GM18870 (cell line): ENCODE results near the gene BIVM.

Source experiments
- ATAC-seq: cut with Tn5 transposase; IDR thresholded peaks from one replicate; pipeline ENCODE4 v1.9.1; 2021; ENCODE audit warnings: moderate library complexity; ENCODE audit not compliant: unreplicated experiment

Gene BIVM

GRCh38 chr13:102839462-102839861, 40.5 kb downstream of the BIVM start:
- no peak for ATAC-seq

- peak; percentile 20 for ATAC-seq
Observed at GRCh38 chr13:102845289-102845629, 46.3 kb downstream of the BIVM start.

GRCh38 chr13:102845630-102846260, 46.8 kb downstream of the BIVM start, which contains the start of gene ERCC5:
ERCC5 (plus strand) TSS chr13:102846032; CDS start chr13:102846267, 235 bp downstream.
- ATAC-seq: peak; percentile 80

- ATAC-seq: peak; percentile 35
Observed at GRCh38 chr13:102846261-102847015, 47.5 kb downstream of the BIVM start.

- ATAC-seq: peak; percentile 18
Observed at GRCh38 chr13:102847272-102848234, 48.6 kb downstream of the BIVM start.

DNA sequence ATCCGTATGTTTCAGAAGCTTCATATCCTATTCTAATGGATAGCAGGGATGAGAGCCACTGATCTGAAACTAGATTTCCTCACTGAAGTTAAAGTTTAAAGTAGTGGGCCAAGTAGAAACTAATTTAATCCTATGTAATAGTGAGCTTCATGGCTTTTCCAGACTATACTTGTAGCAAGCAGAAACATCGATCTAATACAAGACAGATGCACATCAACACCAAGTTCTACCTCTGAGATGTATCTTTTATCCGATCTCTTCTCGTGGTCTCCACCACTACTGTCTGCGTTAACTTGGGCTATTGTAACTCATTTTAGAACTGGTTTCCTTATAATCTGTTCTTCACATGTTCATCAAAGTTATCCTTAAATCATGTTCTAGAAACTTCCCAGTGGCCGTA, 50.0 kb downstream of the BIVM start:
- ATAC-seq: no peak

GRCh38 chr13:102852556-102852955, 53.6 kb downstream of the BIVM start:
- ATAC-seq: no peak

GRCh38 chr13:102854675-102855074, 55.8 kb downstream of the BIVM start:
- ATAC-seq: no peak

GRCh38 chr13:102856557-102856956, 57.6 kb downstream of the BIVM start:
- ATAC-seq: no peak

GRCh38 chr13:102862624-102863210, 63.8 kb downstream of the BIVM start:
- ATAC-seq: no peak

DNA sequence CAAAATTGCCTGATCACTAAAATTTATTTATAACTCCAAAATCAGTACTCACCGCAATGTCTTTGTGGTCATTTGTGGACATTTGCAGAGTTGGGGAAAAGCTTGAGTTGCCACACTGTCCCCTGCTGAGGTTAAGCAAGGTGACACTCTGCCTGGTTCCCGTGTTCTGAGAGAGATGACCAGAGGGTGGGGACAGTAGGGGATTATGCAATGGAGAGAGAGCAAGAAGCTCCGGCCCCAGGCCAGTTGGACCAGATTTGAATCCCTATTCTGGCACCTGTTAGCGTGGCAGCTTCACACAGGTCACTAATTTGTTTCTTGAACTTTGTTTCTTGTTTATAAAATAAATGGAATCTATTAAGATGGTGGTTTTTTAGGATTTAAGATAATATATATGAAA, 64.7 kb downstream of the BIVM start:
- ATAC-seq: no peak

- no peak for ATAC-seq
Observed at GRCh38 chr13:102868366-102868936, 69.5 kb downstream of the BIVM start.

DNA sequence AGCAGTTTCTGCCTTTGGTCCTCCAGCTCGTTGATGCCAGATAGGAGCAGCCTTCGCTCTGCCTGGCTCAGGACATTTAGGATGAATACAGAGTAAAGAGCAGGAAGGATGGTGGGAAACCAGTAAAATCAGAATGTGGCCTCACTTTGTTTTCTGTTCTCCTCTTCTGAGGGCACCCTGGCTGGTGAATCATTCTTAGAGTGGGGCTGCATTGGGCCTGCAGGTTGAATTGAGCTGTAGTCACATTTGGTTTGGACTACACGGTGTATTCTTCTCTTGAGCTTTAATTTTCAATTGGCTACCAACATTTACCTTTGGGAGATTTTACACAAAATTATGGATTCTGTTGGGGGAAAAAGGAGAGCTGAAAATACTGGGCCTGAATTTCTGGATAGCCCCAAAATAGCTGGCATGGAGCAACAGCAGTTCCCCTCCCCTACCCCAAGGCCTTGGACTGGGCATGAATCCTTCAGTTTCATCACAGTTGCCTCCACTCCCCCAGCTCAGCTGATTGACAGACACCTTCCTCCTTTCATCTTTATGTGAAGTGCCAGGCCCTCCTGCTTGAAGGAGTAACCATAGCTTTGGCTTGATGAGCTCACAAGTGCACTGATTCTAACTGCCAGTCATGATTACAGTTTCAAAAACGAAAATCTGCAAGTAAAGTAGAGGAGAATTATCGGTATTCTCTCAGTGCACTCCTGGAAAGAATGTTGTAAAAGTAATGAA, 71.2 kb downstream of the BIVM start:
- ATAC-seq: peak; percentile 19

DNA sequence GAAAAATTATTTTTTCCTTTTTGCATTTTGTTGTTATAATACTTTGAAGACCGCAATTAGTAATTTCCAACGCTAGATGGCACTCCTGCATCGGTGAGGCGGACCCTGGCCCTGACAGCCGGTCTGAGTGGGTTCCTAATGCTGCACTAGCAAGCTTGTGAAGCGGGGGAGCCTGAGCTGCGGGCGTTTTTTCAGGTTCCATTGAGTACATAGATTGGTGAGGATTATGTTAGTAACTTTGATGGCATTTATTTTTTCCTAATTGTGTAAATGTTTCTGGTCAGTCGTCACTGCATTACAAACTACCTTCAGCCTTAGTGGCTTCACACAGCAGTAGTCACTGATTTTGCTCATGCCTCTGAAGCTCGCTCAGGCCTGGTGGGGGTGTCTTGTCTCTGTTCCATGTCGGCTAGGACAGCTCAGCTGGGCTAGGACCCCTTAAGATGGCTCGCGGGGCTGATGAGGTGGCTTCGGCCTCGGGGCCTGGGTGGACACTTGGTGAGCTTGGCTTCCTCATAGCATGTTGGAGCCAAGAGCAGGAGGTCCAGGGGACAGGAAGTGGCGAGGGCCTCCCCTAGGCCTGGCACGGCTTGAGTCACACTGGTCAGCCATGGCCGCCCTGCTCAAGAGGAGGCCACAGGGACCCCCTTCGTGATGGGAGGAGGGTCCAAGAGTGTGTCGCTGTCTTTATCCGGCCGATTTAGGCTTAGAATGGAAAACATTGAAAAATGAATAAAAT, 71.9 kb downstream of the BIVM start:
- ATAC-seq: peak; percentile 72

DNA sequence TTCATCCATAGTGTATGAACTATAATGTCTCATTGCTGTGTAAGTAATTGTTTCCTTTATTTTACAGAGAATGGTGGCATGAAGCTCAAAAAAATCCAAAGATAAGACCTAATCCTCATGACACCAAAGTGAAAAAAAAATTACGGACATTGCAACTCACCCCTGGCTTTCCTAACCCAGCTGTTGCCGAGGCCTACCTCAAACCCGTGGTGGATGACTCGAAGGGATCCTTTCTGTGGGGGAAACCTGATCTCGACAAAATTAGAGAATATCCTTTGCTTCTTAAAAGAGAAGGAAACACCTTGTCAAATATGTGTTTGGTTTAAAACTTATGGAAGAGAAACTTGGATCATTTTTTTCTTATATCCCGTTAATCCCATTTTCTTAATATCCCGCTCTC, 73.2 kb downstream of the BIVM start:
- ATAC-seq: no peak

DNA sequence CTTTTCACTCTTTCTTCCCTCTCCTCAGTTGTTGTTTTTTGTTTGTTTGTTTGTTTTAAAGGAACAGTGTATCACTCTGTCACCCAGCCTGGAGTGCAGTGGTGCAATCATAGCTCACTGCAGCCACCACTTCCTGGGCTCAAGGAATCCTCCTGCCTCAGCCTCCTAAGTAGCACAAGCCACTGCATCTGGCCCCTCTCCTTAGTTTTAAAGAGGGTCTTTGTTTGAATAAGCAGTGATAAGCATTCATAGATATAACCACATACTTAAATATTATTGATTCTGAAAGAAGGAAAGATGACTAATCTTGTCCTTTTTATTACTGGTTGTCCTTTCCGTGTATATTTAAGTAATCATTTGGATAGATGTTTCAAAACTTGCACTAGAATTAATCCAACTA, 73.6 kb downstream of the BIVM start:
- ATAC-seq: no peak

DNA sequence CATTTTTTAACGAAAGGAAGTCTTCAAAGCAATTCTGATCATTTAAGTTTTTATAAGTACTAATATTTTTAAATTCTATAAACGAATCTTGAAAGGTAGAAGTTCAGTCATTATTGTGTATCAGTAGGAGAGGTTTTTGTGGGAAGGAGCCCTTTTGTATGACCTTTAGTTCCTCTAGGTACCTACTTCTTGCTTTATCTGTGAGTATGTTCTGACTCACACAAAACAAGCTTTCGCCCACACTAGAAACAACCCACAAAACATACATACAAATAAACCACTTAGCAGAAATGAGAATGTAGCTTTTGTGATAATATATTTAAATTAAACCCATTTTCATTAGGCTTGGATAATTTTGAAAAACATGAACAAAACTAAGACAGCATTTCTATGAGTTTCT, 74.7 kb downstream of the BIVM start:
- peak; percentile 58 for ATAC-seq

DNA sequence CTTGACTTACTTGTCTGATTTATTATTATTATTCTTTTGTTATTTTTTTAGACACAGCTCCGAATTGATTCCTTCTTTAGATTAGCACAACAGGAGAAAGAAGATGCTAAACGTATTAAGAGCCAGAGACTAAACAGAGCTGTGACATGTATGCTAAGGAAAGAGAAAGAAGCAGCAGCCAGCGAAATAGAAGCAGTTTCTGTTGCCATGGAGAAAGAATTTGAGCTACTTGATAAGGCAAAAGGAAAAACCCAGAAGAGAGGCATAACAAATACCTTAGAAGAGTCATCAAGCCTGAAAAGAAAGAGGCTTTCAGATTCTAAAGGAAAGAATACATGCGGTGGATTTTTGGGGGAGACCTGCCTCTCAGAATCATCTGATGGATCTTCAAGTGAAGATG, 76.3 kb downstream of the BIVM start:
- no peak for ATAC-seq

DNA sequence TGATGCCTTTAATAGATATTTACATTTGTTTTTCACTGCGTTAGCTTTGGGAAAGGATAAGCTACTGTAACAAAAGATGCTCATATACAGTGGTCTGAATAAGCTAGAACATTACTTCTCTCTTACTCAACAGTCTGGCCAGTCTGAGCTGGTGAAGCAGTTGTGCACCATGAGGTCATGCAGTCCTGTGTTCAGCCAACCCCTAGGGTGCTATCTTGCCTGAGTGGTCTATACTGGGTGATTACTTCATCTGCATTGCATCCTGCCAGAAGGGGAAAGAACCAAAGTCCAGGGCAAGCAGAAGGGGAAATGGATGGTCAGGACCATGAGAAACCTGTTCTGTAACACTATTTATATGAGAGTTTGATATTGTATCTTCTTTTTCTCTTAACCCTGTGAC, 78.4 kb downstream of the BIVM start:
- no peak for ATAC-seq
